ENCODE data around the gene IRF4. TPM values are rescaled to one million over a fixed set of nuclear protein-coding genes. Genes with fewer than 3 reads are reported as not detected.
"Not testable (repeated sequence)": the region's sequence is repeated elsewhere in the genome, so short reads cannot be mapped to it uniquely, and the experiment has no call there.

IRF4 gene
- total RNA-seq, 1 experiment from 2014 or later = 0.37 TPM

GRCh38 chr6:423799-424345, 32.3 kb downstream of the IRF4 start:
- no peaks in the 10 kb centered on the region for H3K9me3 ChIP-seq (ENCODE audit: low read depth, low read length, poor library complexity, severe bottlenecking)
- no peaks in the 10 kb centered on the region for H3K36me3 ChIP-seq (ENCODE audit: insufficient read depth, low read length, poor library complexity, severe bottlenecking)
- no TSS peak for BruUV-seq (replicated peaks)
- ChIA-PET CTCF (no interaction called here), POLR2A (ENCODE audit: low non-redundant PET) (no interaction called here)
- DNase-seq (ENCODE audit: low spot score) = no peak
- no peaks in the 10 kb centered on the region for H3K4me1 ChIP-seq (ENCODE audit: insufficient read depth, low read length, poor library complexity, severe bottlenecking)
- H3K4me3 ChIP-seq (ENCODE audit: low read depth, low read length, poor library complexity, severe bottlenecking) = no peak overlapping the region
- intact Hi-C loops (cut with micrococcal nuclease; ENCODE audit: unreplicated experiment) = no loop called here
- H3K27me3 ChIP-seq (replicated peaks; ENCODE audit: insufficient read depth, low read depth, low read length, poor library complexity) = no peaks in the 10 kb centered on the region
- no peak overlapping the region for H3K27ac ChIP-seq (ENCODE audit: low read depth, low read length, poor library complexity, severe bottlenecking)
- TF ChIP-seq EZH2 (IDR thresholded peaks at IDR 0.05; ENCODE audit: borderline replicate concordance, low read depth, low read length, poor library complexity, severe bottlenecking) = no peak
- TF ChIP-seq CTCF (conservative IDR thresholded peaks at IDR 0.05; ENCODE audit: low read depth, low read length) = no peak

GRCh38 chr6:424741-425417, 33.3 kb downstream of the IRF4 start:
- POLR2A ChIA-PET (ENCODE audit: low non-redundant PET) = no interaction called here

GRCh38 chr6:425418-425788, 33.9 kb downstream of the IRF4 start:
- CTCF ChIA-PET; H3K4me3 ChIP-seq (ENCODE audit: low read depth, low read length, poor library complexity, severe bottlenecking); H3K4me1 ChIP-seq (ENCODE audit: insufficient read depth, low read length, poor library complexity, severe bottlenecking); DNase-seq (ENCODE audit: low spot score); BruUV-seq (replicated peaks); H3K9me3 ChIP-seq (ENCODE audit: low read depth, low read length, poor library complexity, severe bottlenecking); H3K36me3 ChIP-seq (ENCODE audit: insufficient read depth, low read length, poor library complexity, severe bottlenecking); POLR2A ChIA-PET (ENCODE audit: low non-redundant PET); H3K27me3 ChIP-seq (replicated peaks; ENCODE audit: insufficient read depth, low read depth, low read length, poor library complexity); H3K27ac ChIP-seq (ENCODE audit: low read depth, low read length, poor library complexity, severe bottlenecking); intact Hi-C loops (cut with micrococcal nuclease; ENCODE audit: unreplicated experiment): not testable (repeated sequence)

More at GRCh38 chr6:424741-425417, 33.3 kb downstream of the IRF4 start:
- H3K27ac ChIP-seq (ENCODE audit: low read depth, low read length, poor library complexity, severe bottlenecking) = no peak overlapping the region
- intact Hi-C loops (cut with micrococcal nuclease; ENCODE audit: unreplicated experiment) = no loop called here
- H3K4me1 ChIP-seq (ENCODE audit: insufficient read depth, low read length, poor library complexity, severe bottlenecking) = no peaks in the 10 kb centered on the region
- CTCF ChIA-PET = no interaction called here
- H3K36me3 ChIP-seq (ENCODE audit: insufficient read depth, low read length, poor library complexity, severe bottlenecking) = no peaks in the 10 kb centered on the region
- H3K9me3 ChIP-seq (ENCODE audit: low read depth, low read length, poor library complexity, severe bottlenecking) = no peaks in the 10 kb centered on the region
- no TSS peak for BruUV-seq (replicated peaks)
- H3K27me3 ChIP-seq (replicated peaks; ENCODE audit: insufficient read depth, low read depth, low read length, poor library complexity) = no peaks in the 10 kb centered on the region
- TF ChIP-seq EZH2 (IDR thresholded peaks at IDR 0.05; ENCODE audit: borderline replicate concordance, low read depth, low read length, poor library complexity, severe bottlenecking) (no peak), CTCF (conservative IDR thresholded peaks at IDR 0.05; ENCODE audit: low read depth, low read length) (no peak)
- no peak overlapping the region for H3K4me3 ChIP-seq (ENCODE audit: low read depth, low read length, poor library complexity, severe bottlenecking)
- DNase-seq (ENCODE audit: low spot score) = no peak

GRCh38 chr6:426198-426738, 34.7 kb downstream of the IRF4 start:
- H3K4me3 ChIP-seq (ENCODE audit: low read depth, low read length, poor library complexity, severe bottlenecking); DNase-seq (ENCODE audit: low spot score); H3K27ac ChIP-seq (ENCODE audit: low read depth, low read length, poor library complexity, severe bottlenecking); POLR2A ChIA-PET (ENCODE audit: low non-redundant PET); H3K9me3 ChIP-seq (ENCODE audit: low read depth, low read length, poor library complexity, severe bottlenecking); CTCF ChIA-PET; H3K27me3 ChIP-seq (replicated peaks; ENCODE audit: insufficient read depth, low read depth, low read length, poor library complexity); BruUV-seq (replicated peaks); intact Hi-C loops (cut with micrococcal nuclease; ENCODE audit: unreplicated experiment); H3K36me3 ChIP-seq (ENCODE audit: insufficient read depth, low read length, poor library complexity, severe bottlenecking); H3K4me1 ChIP-seq (ENCODE audit: insufficient read depth, low read length, poor library complexity, severe bottlenecking): not testable (repeated sequence)

Measured in A673 (cell line).